Measurements from ENCODE around the gene TSHZ1. TPM values are rescaled to one million over a fixed set of nuclear protein-coding genes. Genes with fewer than 3 reads are reported as not detected.
A peak's percentile ranks its signal among the peaks of the same experiment; 100 is the strongest.

TSHZ1 gene
- total RNA-seq, 1 experiment from 2014 or later: 5.6 TPM

- Histone ChIP-seq H3K79me2 (ENCODE audit: low read length) (no peaks in the 10 kb centered on the region), H4K20me1 (ENCODE audit: low read length) (no peaks in the 10 kb centered on the region), H3F3A (ENCODE audit: low read length, unreplicated experiment) (no peaks in the 10 kb centered on the region), H3K9me3 (ENCODE audit: low read length) (no peaks in the 10 kb centered on the region), H3K27ac (ENCODE audit: low read length) (no peak overlapping the region), H3K4me1 (ENCODE audit: insufficient read depth, low read length) (no peaks in the 10 kb centered on the region), H3K4me2 (ENCODE audit: low read length) (no peak overlapping the region), H3K9me2 (replicated peaks; ENCODE audit: low read length) (no peaks in the 10 kb centered on the region), H3K36me3 (ENCODE audit: low read depth, low read length) (no peaks in the 10 kb centered on the region), H3K4me3 (ENCODE audit: low read length) (no peak overlapping the region), H3K27me3 (ENCODE audit: low read length) (peaks cover 5% of the 10 kb centered on the region), H3K9ac (ENCODE audit: low read length) (no peak overlapping the region), H2AFZ (ENCODE audit: low read length) (no peak overlapping the region)
- ChIA-PET POLR2A (ENCODE audit: unreplicated experiment) (no interaction called here), CTCF (no interaction called here)
- ATAC-seq (peak; percentile 70), DNase-seq (peak; percentile 11)
- no TSS peak for BruUV-seq (replicated peaks)
- intact Hi-C loops (cut with micrococcal nuclease): no loop called here
- TF ChIP-seq EZH2phosphoT487 (IDR thresholded peaks at IDR 0.05; ENCODE audit: borderline replicate concordance, low read length): no peak
- TF ChIP-seq EZH2 (IDR thresholded peaks at IDR 0.05; ENCODE audit: low read length, unreplicated experiment): no peak
- peak; percentile 40; the same call in 1 of the 2 replicates for TF ChIP-seq CTCF (conservative IDR thresholded peaks at IDR 0.05; ENCODE audit: low read depth, low read length)
Observed at GRCh38 chr18:75173125-75173432, 37.5 kb upstream of the TSHZ1 start.

- no peak for DNase-seq
- BruUV-seq (replicated peaks): no TSS peak
- ChIA-PET POLR2A (ENCODE audit: unreplicated experiment) (no interaction called here), CTCF (no interaction called here)
- Histone ChIP-seq H3F3A (ENCODE audit: low read length, unreplicated experiment) (no peaks in the 10 kb centered on the region), H2AFZ (ENCODE audit: low read length) (no peak overlapping the region), H3K27ac (ENCODE audit: low read length) (no peak overlapping the region), H3K9me2 (replicated peaks; ENCODE audit: low read length) (no peaks in the 10 kb centered on the region), H3K9me3 (ENCODE audit: low read length) (no peaks in the 10 kb centered on the region), H3K4me2 (ENCODE audit: low read length) (no peak overlapping the region), H3K36me3 (ENCODE audit: low read depth, low read length) (no peaks in the 10 kb centered on the region), H3K4me3 (ENCODE audit: low read length) (no peak overlapping the region), H4K20me1 (ENCODE audit: low read length) (no peaks in the 10 kb centered on the region), H3K79me2 (ENCODE audit: low read length) (no peaks in the 10 kb centered on the region), H3K4me1 (ENCODE audit: insufficient read depth, low read length) (no peaks in the 10 kb centered on the region), H3K9ac (ENCODE audit: low read length) (no peak overlapping the region), H3K27me3 (ENCODE audit: low read length) (no peaks in the 10 kb centered on the region)
- TF ChIP-seq EZH2phosphoT487 (IDR thresholded peaks at IDR 0.05; ENCODE audit: borderline replicate concordance, low read length) (no peak), CTCF (conservative IDR thresholded peaks at IDR 0.05; ENCODE audit: low read depth, low read length) (no peak), EZH2 (IDR thresholded peaks at IDR 0.05; ENCODE audit: low read length, unreplicated experiment) (no peak)
- intact Hi-C loops (cut with micrococcal nuclease): no loop called here
- no peak for ATAC-seq
Observed at GRCh38 chr18:75173738-75174137, 36.9 kb upstream of the TSHZ1 start.

GRCh38 chr18:75176849-75177248, 33.7 kb upstream of the TSHZ1 start:
- Histone ChIP-seq H3K79me2 (ENCODE audit: low read length) (no peaks in the 10 kb centered on the region), H3F3A (ENCODE audit: low read length, unreplicated experiment) (no peaks in the 10 kb centered on the region), H3K4me2 (ENCODE audit: low read length) (no peak overlapping the region), H4K20me1 (ENCODE audit: low read length) (no peaks in the 10 kb centered on the region), H3K27me3 (ENCODE audit: low read length) (no peaks in the 10 kb centered on the region), H3K36me3 (ENCODE audit: low read depth, low read length) (no peaks in the 10 kb centered on the region), H3K4me1 (ENCODE audit: insufficient read depth, low read length) (no peaks in the 10 kb centered on the region), H3K9me2 (replicated peaks; ENCODE audit: low read length) (no peaks in the 10 kb centered on the region), H3K9ac (ENCODE audit: low read length) (no peak overlapping the region), H3K27ac (ENCODE audit: low read length) (no peak overlapping the region), H2AFZ (ENCODE audit: low read length) (no peak overlapping the region), H3K9me3 (ENCODE audit: low read length) (no peaks in the 10 kb centered on the region), H3K4me3 (ENCODE audit: low read length) (no peak overlapping the region)
- TF ChIP-seq EZH2 (IDR thresholded peaks at IDR 0.05; ENCODE audit: low read length, unreplicated experiment): no peak
- no peak for TF ChIP-seq EZH2phosphoT487 (IDR thresholded peaks at IDR 0.05; ENCODE audit: borderline replicate concordance, low read length)
- no peak for TF ChIP-seq CTCF (conservative IDR thresholded peaks at IDR 0.05; ENCODE audit: low read depth, low read length)
- POLR2A ChIA-PET (ENCODE audit: unreplicated experiment): no interaction called here
- intact Hi-C loops (cut with micrococcal nuclease): no loop called here
- ATAC-seq (no peak), DNase-seq (no peak)
- CTCF ChIA-PET: no interaction called here
- no TSS peak for BruUV-seq (replicated peaks)

All from PC-3 (cell line).